Inflammatory macrophage treated with lipopolysaccharide for 4 hours (primary cell): Measurements from ENCODE around the gene SMARCA1.
A peak's percentile ranks its signal among the peaks of the same experiment; 100 is the strongest.
"Not testable (repeated sequence)": the region's sequence is repeated elsewhere in the genome, so short reads cannot be mapped to it uniquely, and the experiment has no call there.

Experiments used
- DNase-seq: peaks from one replicate; pipeline ENCODE4 v3.0.0-alpha.2; 2020

Gene SMARCA1

GRCh38 chrX:129523079-129523911, at the start of gene SMARCA1:
SMARCA1 (minus strand) TSS chrX:129523490; CDS start chrX:129523370, 120 bp downstream.
- no peak for DNase-seq

GRCh38 chrX:129572422-129572821, 49.1 kb upstream of the SMARCA1 start:
- DNase-seq: no peak

- no peak for DNase-seq
Observed at GRCh38 chrX:129568349-129568748, 45.1 kb upstream of the SMARCA1 start.

GRCh38 chrX:129566073-129566472, 42.8 kb upstream of the SMARCA1 start:
- DNase-seq: no peak

- DNase-seq: no peak
Observed at GRCh38 chrX:129565046-129565650, 41.9 kb upstream of the SMARCA1 start.

- not testable (repeated sequence) for DNase-seq
Observed at GRCh38 chrX:129564345-129564744, 41.1 kb upstream of the SMARCA1 start.

GRCh38 chrX:129561453-129561852, 38.2 kb upstream of the SMARCA1 start:
- DNase-seq: no peak

- no peak for DNase-seq
Observed at GRCh38 chrX:129559783-129560182, 36.5 kb upstream of the SMARCA1 start.

GRCh38 chrX:129557844-129558480, 34.7 kb upstream of the SMARCA1 start:
- DNase-seq: peak; percentile 41

- no peak for DNase-seq
Observed at GRCh38 chrX:129556806-129557315, 33.6 kb upstream of the SMARCA1 start.

- not testable (repeated sequence) for DNase-seq
Observed at GRCh38 chrX:129554816-129555215, 31.5 kb upstream of the SMARCA1 start.

- DNase-seq: peak; percentile 46
Observed at GRCh38 chrX:129553619-129554288, 30.5 kb upstream of the SMARCA1 start.

- DNase-seq: no peak
Observed at GRCh38 chrX:129549124-129549523, 25.8 kb upstream of the SMARCA1 start.

GRCh38 chrX:129545408-129545807, 22.1 kb upstream of the SMARCA1 start:
- DNase-seq: no peak

- DNase-seq: no peak
Observed at GRCh38 chrX:129544780-129545179, 21.5 kb upstream of the SMARCA1 start.

GRCh38 chrX:129540722-129541184, 17.5 kb upstream of the SMARCA1 start:
- DNase-seq: no peak

- peak; percentile 60 for DNase-seq
Observed at GRCh38 chrX:129540068-129540653, 16.9 kb upstream of the SMARCA1 start, which contains the start of gene OCRL. OCRL (plus strand) TSS chrX:129540259; CDS start chrX:129540440, 181 bp downstream.

GRCh38 chrX:129534816-129535578, 11.7 kb upstream of the SMARCA1 start:
- no peak for DNase-seq

- no peak for DNase-seq
Observed at GRCh38 chrX:129531132-129531531, 7.8 kb upstream of the SMARCA1 start.

GRCh38 chrX:129530410-129530809, 7.1 kb upstream of the SMARCA1 start:
- no peak for DNase-seq

- no peak for DNase-seq
Observed at GRCh38 chrX:129529685-129530281, 6.5 kb upstream of the SMARCA1 start.
